Fibroblast of lung (primary cell): ENCODE results near the gene KMT2B. TPM values are rescaled to one million over a fixed set of nuclear protein-coding genes. Genes with fewer than 3 reads are reported as not detected.
"Not testable (repeated sequence)": the region's sequence is repeated elsewhere in the genome, so short reads cannot be mapped to it uniquely, and the experiment has no call there.

Experiments used
- DNase-seq, 2 donors: peaks; one replicate each; pipeline versions ENCODE4 v3.0.0 to v3.0.0-alpha.2; 2010; ENCODE audit warnings: low read depth in 2 of 2
- H2AFZ ChIP-seq: 2 replicates; pipeline ENCODE4 v1.5.1; 2012; ENCODE audit warnings: low read length, control low read depth, inconsistent platforms
- H3K27ac ChIP-seq: 2 replicates; pipeline ENCODE4 v1.5.1; 2011; ENCODE audit warnings: low read length, control low read depth; ENCODE audit not compliant: insufficient read depth
- H3K27me3 ChIP-seq: 2 replicates; pipeline ENCODE4 v1.5.1; 2011; ENCODE audit warnings: mild to moderate bottlenecking, low read length; ENCODE audit not compliant: control insufficient read depth, insufficient read depth
- H3K36me3 ChIP-seq: 2 replicates; pipeline ENCODE4 v1.5.1; 2011; ENCODE audit warnings: low read length; ENCODE audit not compliant: control insufficient read depth, insufficient read depth
- H3K4me1 ChIP-seq: 2 replicates; pipeline ENCODE4 v1.5.1; 2011; ENCODE audit warnings: low read length; ENCODE audit not compliant: control insufficient read depth, insufficient read depth; ENCODE audit errors: extremely low read depth
- H3K4me2 ChIP-seq: 2 replicates; pipeline ENCODE4 v1.5.1; 2011; ENCODE audit warnings: low read length, control low read depth; ENCODE audit not compliant: insufficient read depth; ENCODE audit errors: extremely low read depth
- H3K4me3 ChIP-seq, 4 experiments: fragments of 200-600 bp in 1 of 4; sonication (generic) in 1 of 4; replicated peaks in 1 of 4; 2 replicates each; pipeline ENCODE4 v1.5.1; 2011 to 2016; ENCODE audit warnings: low read length in 4 of 4, low read depth in 3 of 4, mild to moderate bottlenecking in 3 of 4, control low read depth in 2 of 4, inconsistent platforms in 1 of 4, mixed read lengths in 1 of 4; ENCODE audit not compliant: insufficient read depth in 1 of 4; ENCODE audit errors: control extremely low read depth in 1 of 4
- H3K79me2 ChIP-seq: 2 replicates; pipeline ENCODE4 v1.5.1; 2012; ENCODE audit warnings: mild to moderate bottlenecking, low read length, inconsistent platforms; ENCODE audit not compliant: control insufficient read depth, insufficient read depth
- H3K9ac ChIP-seq: 2 replicates; pipeline ENCODE4 v1.5.1; 2011; ENCODE audit warnings: mild to moderate bottlenecking, low read length, control low read depth; ENCODE audit not compliant: insufficient read depth
- H3K9me3 ChIP-seq: 2 replicates; pipeline ENCODE4 v1.5.1; 2012; ENCODE audit warnings: low read depth, low read length; ENCODE audit not compliant: control insufficient read depth, insufficient read depth
- H4K20me1 ChIP-seq: 2 replicates; pipeline ENCODE4 v1.5.1; 2011; ENCODE audit warnings: low read length; ENCODE audit not compliant: control insufficient read depth, insufficient read depth; ENCODE audit errors: extremely low read depth
- EZH2 ChIP-seq: IDR thresholded peaks from 2 replicates; pipeline ENCODE4 v1.5.1; 2012; ENCODE audit warnings: low read length, control low read depth, mild to moderate bottlenecking; ENCODE audit errors: missing control alignments
- polyA plus RNA-seq, 2 donors: library from polyadenylated mRNA; depleted of rRNA in 1 of 2; stranded (reverse) in 1 of 2; unstranded in 1 of 2; fragments of >200 nt; gene quantifications; 2 replicates each; pipeline ENCODE4 v1.2.1, GENCODE V29; 2011 to 2012; ENCODE audit warnings: missing spikeins in 1 of 2
- total RNA-seq: library from RNA; depleted of rRNA; stranded (reverse); fragments of >200 nt; gene quantifications from 2 replicates; pipeline ENCODE4 v1.2.1, GENCODE V29; 2014
- TF ChIP-seq, protein P1 (sequence below), 2 donors: IDR thresholded peaks in 1 of 2; conservative IDR thresholded peaks in 1 of 2; 1 replicate in 1 of 2; 2 replicates in 1 of 2; pipeline ENCODE4 v1.5.1; 2011 to 2012; ENCODE audit warnings: low read length in 2 of 2, control low read depth in 1 of 2, inconsistent platforms in 1 of 2, low read depth in 1 of 2, mild to moderate bottlenecking in 1 of 2

The KMT2B gene
- total and polyA plus RNA-seq, 2 donors (not counting 1 experiment from before 2014, with no cell fraction given): 5.4 to 7.4 TPM

DNA sequence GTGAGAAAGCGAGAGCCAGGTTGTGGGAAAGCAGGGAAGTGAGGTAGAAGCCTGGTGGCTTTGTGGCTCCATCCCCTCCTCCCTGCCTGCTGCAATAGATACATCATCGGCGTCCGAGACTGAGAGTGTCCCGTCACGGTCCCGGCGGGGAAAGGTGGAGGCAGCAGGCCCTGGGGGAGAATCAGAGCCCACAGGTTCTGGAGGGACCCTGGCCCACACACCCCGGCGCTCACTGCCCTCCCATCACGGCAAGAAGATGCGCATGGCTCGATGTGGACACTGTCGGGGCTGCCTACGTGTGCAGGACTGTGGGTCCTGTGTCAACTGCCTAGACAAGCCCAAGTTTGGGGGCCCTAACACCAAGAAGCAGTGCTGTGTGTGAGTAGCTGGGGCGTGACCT lies 5.1 kb downstream of the KMT2B start:
- DNase-seq: no peak
- Histone ChIP-seq H4K20me1 (no peaks in the 10 kb centered on the region), H3K4me1 (peaks cover 6% of the 10 kb centered on the region), H3K4me2 (no peak overlapping the region), H2AFZ (no peak overlapping the region), H3K4me3 (no peak overlapping the region), H3K79me2 (peaks cover 33% of the 10 kb centered on the region), H3K36me3 (peaks cover 49% of the 10 kb centered on the region), H3K9me3 (no peaks in the 10 kb centered on the region), H3K27ac (no peak overlapping the region), H3K27me3 (no peaks in the 10 kb centered on the region), H3K9ac (no peak overlapping the region)
- TF ChIP-seq, protein P1, sequence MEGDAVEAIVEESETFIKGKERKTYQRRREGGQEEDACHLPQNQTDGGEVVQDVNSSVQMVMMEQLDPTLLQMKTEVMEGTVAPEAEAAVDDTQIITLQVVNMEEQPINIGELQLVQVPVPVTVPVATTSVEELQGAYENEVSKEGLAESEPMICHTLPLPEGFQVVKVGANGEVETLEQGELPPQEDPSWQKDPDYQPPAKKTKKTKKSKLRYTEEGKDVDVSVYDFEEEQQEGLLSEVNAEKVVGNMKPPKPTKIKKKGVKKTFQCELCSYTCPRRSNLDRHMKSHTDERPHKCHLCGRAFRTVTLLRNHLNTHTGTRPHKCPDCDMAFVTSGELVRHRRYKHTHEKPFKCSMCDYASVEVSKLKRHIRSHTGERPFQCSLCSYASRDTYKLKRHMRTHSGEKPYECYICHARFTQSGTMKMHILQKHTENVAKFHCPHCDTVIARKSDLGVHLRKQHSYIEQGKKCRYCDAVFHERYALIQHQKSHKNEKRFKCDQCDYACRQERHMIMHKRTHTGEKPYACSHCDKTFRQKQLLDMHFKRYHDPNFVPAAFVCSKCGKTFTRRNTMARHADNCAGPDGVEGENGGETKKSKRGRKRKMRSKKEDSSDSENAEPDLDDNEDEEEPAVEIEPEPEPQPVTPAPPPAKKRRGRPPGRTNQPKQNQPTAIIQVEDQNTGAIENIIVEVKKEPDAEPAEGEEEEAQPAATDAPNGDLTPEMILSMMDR (conservative IDR thresholded peaks at IDR 0.05 in 1 of 2, IDR thresholded peaks at IDR 0.05 in 1 of 2; ENCODE audit: low read depth in 1 of 2, low read length in 2 of 2): no peak
- TF ChIP-seq EZH2: no peak

DNA sequence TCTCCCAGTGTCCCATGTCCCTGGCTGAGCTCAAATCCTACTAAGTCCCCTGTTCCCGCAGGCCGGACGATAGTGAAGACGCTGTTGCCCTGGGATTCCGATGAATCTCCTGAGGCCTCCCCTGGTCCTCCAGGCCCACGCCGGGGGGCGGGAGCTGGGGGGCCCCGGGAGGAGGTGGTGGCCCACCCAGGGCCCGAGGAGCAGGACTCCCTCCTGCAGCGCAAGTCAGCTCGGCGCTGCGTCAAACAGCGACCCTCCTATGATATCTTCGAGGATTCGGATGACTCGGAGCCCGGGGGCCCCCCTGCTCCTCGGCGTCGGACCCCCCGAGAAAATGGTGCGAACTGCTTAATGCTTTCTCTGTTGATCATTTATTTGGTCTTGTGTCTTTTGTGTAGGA lies 5.9 kb downstream of the KMT2B start:
- H2AFZ ChIP-seq: no peak overlapping the region
- H3K4me3 ChIP-seq: no peak overlapping the region
- no peak for DNase-seq
- H3K27me3 ChIP-seq: no peaks in the 10 kb centered on the region
- TF ChIP-seq, protein P1 (conservative IDR thresholded peaks at IDR 0.05 in 1 of 2, IDR thresholded peaks at IDR 0.05 in 1 of 2; ENCODE audit: low read depth in 1 of 2, low read length in 2 of 2): no peak
- no peak for TF ChIP-seq EZH2
- peaks cover 51% of the 10 kb centered on the region for H3K36me3 ChIP-seq
- no peaks in the 10 kb centered on the region for H4K20me1 ChIP-seq
- peaks cover 6% of the 10 kb centered on the region for H3K4me1 ChIP-seq
- no peaks in the 10 kb centered on the region for H3K9me3 ChIP-seq
- H3K79me2 ChIP-seq: peaks cover 28% of the 10 kb centered on the region
- no peak overlapping the region for H3K27ac ChIP-seq
- H3K4me2 ChIP-seq: no peak overlapping the region
- no peak overlapping the region for H3K9ac ChIP-seq

DNA sequence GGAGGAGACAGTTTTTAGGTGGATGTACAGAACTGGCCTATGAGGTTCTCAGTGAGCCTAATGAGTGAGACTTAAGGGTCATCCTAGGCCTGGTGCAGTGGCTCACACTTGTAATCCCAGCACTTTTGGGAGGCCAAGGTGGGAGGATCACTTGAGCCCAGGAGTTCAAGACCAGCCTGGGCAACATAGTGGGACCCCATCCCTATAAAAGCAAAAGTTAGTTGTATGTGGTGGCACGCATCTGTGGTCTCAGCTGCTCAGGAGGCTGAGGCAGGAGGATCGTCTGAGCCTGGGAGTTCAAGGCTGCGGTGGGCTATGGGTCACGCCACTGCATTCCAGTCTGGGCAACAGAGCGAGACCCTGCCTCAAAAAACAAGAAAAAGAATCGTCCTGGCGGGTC lies 6.3 kb downstream of the KMT2B start:
- Histone ChIP-seq H3K79me2 (peaks cover 23% of the 10 kb centered on the region), H3K36me3 (peaks cover 56% of the 10 kb centered on the region)
- not testable (repeated sequence) for H3K4me3 ChIP-seq, H2AFZ ChIP-seq, DNase-seq, H3K27me3 ChIP-seq, H3K27ac ChIP-seq, H3K9me3 ChIP-seq, H4K20me1 ChIP-seq, H3K9ac ChIP-seq, H3K4me2 ChIP-seq, H3K4me1 ChIP-seq
